ENCODE measurements around the gene EDIL3.
"Not testable (repeated sequence)": the region's sequence is repeated elsewhere in the genome, so short reads cannot be mapped to it uniquely, and the experiment has no call there.

EDIL3 gene

GRCh38 chr5:84036842-84037241 is 347.8 kb downstream of the EDIL3 start:
- no peak for DNase-seq

- no peak for DNase-seq
These were observed 352.4 kb downstream of the EDIL3 start for GRCh38 chr5:84032324-84032723.

GRCh38 chr5:84028093-84028492 is 356.6 kb downstream of the EDIL3 start:
- no peak for DNase-seq

GRCh38 chr5:84018521-84018920 is 366.2 kb downstream of the EDIL3 start:
- not testable (repeated sequence) for DNase-seq

GRCh38 chr5:84017523-84018172 is 367.0 kb downstream of the EDIL3 start:
- DNase-seq: no peak

GRCh38 chr5:84016085-84016484 is 368.6 kb downstream of the EDIL3 start:
- no peak for DNase-seq

- no peak for DNase-seq
These were observed 369.7 kb downstream of the EDIL3 start for GRCh38 chr5:84014966-84015365.

- DNase-seq: no peak
These were observed 390.9 kb downstream of the EDIL3 start for GRCh38 chr5:83993803-83994202.

- DNase-seq: no peak
These were observed 393.0 kb downstream of the EDIL3 start for GRCh38 chr5:83991566-83992224.

- DNase-seq: no peak
These were observed 396.4 kb downstream of the EDIL3 start for GRCh38 chr5:83988293-83988685.

- no peak for DNase-seq
These were observed 397.0 kb downstream of the EDIL3 start for GRCh38 chr5:83987513-83988292.

GRCh38 chr5:83983852-83984251 is 400.8 kb downstream of the EDIL3 start:
- no peak for DNase-seq

- no peak for DNase-seq
These were observed 410.5 kb downstream of the EDIL3 start for GRCh38 chr5:83973925-83974815.

GRCh38 chr5:83972909-83973308 is 411.8 kb downstream of the EDIL3 start:
- no peak for DNase-seq

GRCh38 chr5:83972236-83972635 is 412.4 kb downstream of the EDIL3 start:
- no peak for DNase-seq

GRCh38 chr5:83967417-83967816 is 417.3 kb downstream of the EDIL3 start:
- no peak for DNase-seq

- no peak for DNase-seq
These were observed 419.2 kb downstream of the EDIL3 start for GRCh38 chr5:83965441-83965840.

GRCh38 chr5:83964271-83964670 is 420.4 kb downstream of the EDIL3 start:
- no peak for DNase-seq

GRCh38 chr5:83957188-83957587 is 427.5 kb downstream of the EDIL3 start:
- DNase-seq: no peak

GRCh38 chr5:83956386-83956785 is 428.3 kb downstream of the EDIL3 start:
- no peak for DNase-seq

- no peak for DNase-seq
These were observed 428.8 kb downstream of the EDIL3 start for GRCh38 chr5:83955916-83956315.

- DNase-seq: no peak
These were observed 436.9 kb downstream of the EDIL3 start for GRCh38 chr5:83947763-83948162.

- no peak for DNase-seq
These were observed 438.2 kb downstream of the EDIL3 start for GRCh38 chr5:83946516-83946915.

All from CD4-positive, alpha-beta T cell treated with Interleukin-21 for 1 hour (primary cell).